Measurements from ENCODE around the gene PRPF31.

Gene PRPF31

GRCh38 chr19:54173951-54174834 is 58.6 kb downstream of the PRPF31 start:
- Histone ChIP-seq H3K36me3 (ENCODE audit: control insufficient read depth, insufficient read depth, low read length) (peaks cover 2% of the 10 kb centered on the region), H3K4me3 (replicated peaks; ENCODE audit: low read depth, low read length) (no peak overlapping the region), H3K27me3 (replicated peaks; ENCODE audit: control insufficient read depth, insufficient read depth, low read length) (no peaks in the 10 kb centered on the region)
- no peak for TF ChIP-seq CTCF (IDR thresholded peaks at IDR 0.05; ENCODE audit: insufficient read depth, low read length, poor library complexity, severe bottlenecking)
- DNase-seq (ENCODE audit: extremely low read depth, insufficient read length), result no peak

- DNase-seq (ENCODE audit: extremely low read depth, insufficient read length), result no peak
- no peak for TF ChIP-seq CTCF (IDR thresholded peaks at IDR 0.05; ENCODE audit: insufficient read depth, low read length, poor library complexity, severe bottlenecking)
- H3K4me3 ChIP-seq (replicated peaks; ENCODE audit: low read depth, low read length), result no peak overlapping the region
- peaks cover 3% of the 10 kb centered on the region for H3K36me3 ChIP-seq (ENCODE audit: control insufficient read depth, insufficient read depth, low read length)
- no peaks in the 10 kb centered on the region for H3K27me3 ChIP-seq (replicated peaks; ENCODE audit: control insufficient read depth, insufficient read depth, low read length)
Observed at GRCh38 chr19:54178581-54179261, 63.2 kb downstream of the PRPF31 start.

GRCh38 chr19:54179262-54179852 is 63.8 kb downstream of the PRPF31 start:
- Histone ChIP-seq H3K27me3 (replicated peaks; ENCODE audit: control insufficient read depth, insufficient read depth, low read length) (no peaks in the 10 kb centered on the region), H3K4me3 (replicated peaks; ENCODE audit: low read depth, low read length) (no peak overlapping the region), H3K36me3 (ENCODE audit: control insufficient read depth, insufficient read depth, low read length) (peaks cover 3% of the 10 kb centered on the region)
- DNase-seq (ENCODE audit: extremely low read depth, insufficient read length), result no peak
- no peak for TF ChIP-seq CTCF (IDR thresholded peaks at IDR 0.05; ENCODE audit: insufficient read depth, low read length, poor library complexity, severe bottlenecking)

GRCh38 chr19:54179921-54180461 is 64.4 kb downstream of the PRPF31 start:
- DNase-seq (ENCODE audit: extremely low read depth, insufficient read length), result no peak
- no peak for TF ChIP-seq CTCF (IDR thresholded peaks at IDR 0.05; ENCODE audit: insufficient read depth, low read length, poor library complexity, severe bottlenecking)
- no peak overlapping the region for H3K4me3 ChIP-seq (replicated peaks; ENCODE audit: low read depth, low read length)
- H3K27me3 ChIP-seq (replicated peaks; ENCODE audit: control insufficient read depth, insufficient read depth, low read length), result no peaks in the 10 kb centered on the region
- peaks cover 3% of the 10 kb centered on the region for H3K36me3 ChIP-seq (ENCODE audit: control insufficient read depth, insufficient read depth, low read length)

- no peak for TF ChIP-seq CTCF (IDR thresholded peaks at IDR 0.05; ENCODE audit: insufficient read depth, low read length, poor library complexity, severe bottlenecking)
- Histone ChIP-seq H3K36me3 (ENCODE audit: control insufficient read depth, insufficient read depth, low read length) (peaks cover 3% of the 10 kb centered on the region), H3K27me3 (replicated peaks; ENCODE audit: control insufficient read depth, insufficient read depth, low read length) (no peaks in the 10 kb centered on the region), H3K4me3 (replicated peaks; ENCODE audit: low read depth, low read length) (no peak overlapping the region)
- DNase-seq (ENCODE audit: extremely low read depth, insufficient read length), result no peak
Observed at GRCh38 chr19:54180691-54181091, 65.1 kb downstream of the PRPF31 start.
